Measurements from ENCODE around the gene ZSWIM4. TPM values are rescaled to one million over a fixed set of nuclear protein-coding genes. Genes with fewer than 3 reads are reported as not detected.

Gene ZSWIM4
- total RNA-seq (2022; extraction: Qiagen RNA extraction; ENCODE audit: low read depth): 6.9 to 11.1 TPM (median 10.6 TPM) in 5 replicates

GRCh38 chr19:13794757-13795589 lies at the start of gene ZSWIM4:
Gene ZSWIM4, plus strand, starts transcription at chr19:13795443. Its CDS starts 206 bp downstream, at chr19:13795649.

GRCh38 chr19:13764101-13764807 lies 31.0 kb upstream of the ZSWIM4 start, which contains the start of gene MRI1:
Gene MRI1, plus strand, starts transcription at chr19:13764522. Its CDS starts 67 bp downstream, at chr19:13764589.

GRCh38 chr19:13774217-13775191 lies 20.7 kb upstream of the ZSWIM4 start, which contains the start of gene C19orf53:
Gene C19orf53, plus strand, starts transcription at chr19:13774456. Its CDS starts 22 bp downstream, at chr19:13774478.

GRCh38 chr19:13876834-13877233 lies 81.6 kb downstream of the ZSWIM4 start, which contains the start of gene NANOS3:
Gene NANOS3, plus strand, starts transcription at chr19:13877134. Its CDS starts 115 bp downstream, at chr19:13877249.

Other genes starting within 250 kb of the ZSWIM4 start
- gene MRI1, start 30.9 kb upstream of the ZSWIM4 start, total RNA-seq (2022; extraction: Qiagen RNA extraction; ENCODE audit: low read depth): 9.1 to 17.5 TPM (median 15.4 TPM) in 5 replicates
- gene C19orf53, start 21.0 kb upstream of the ZSWIM4 start, total RNA-seq (2022; extraction: Qiagen RNA extraction; ENCODE audit: low read depth): 145 to 201 TPM (median 198 TPM) in 5 replicates
- 2.8 to 4.3 TPM (median 3.3 TPM) in 5 replicates for gene NANOS3, start 81.7 kb downstream of the ZSWIM4 start, total RNA-seq (2022; extraction: Qiagen RNA extraction; ENCODE audit: low read depth)
- 0.27 to 0.42 TPM (median 0.32 TPM) in 4 of 5 replicates, not detected in the other for gene BRME1, start 110.7 kb downstream of the ZSWIM4 start, total RNA-seq (2022; extraction: Qiagen RNA extraction; ENCODE audit: low read depth)
- gene CC2D1A, start 110.8 kb downstream of the ZSWIM4 start, total RNA-seq (2022; extraction: Qiagen RNA extraction; ENCODE audit: low read depth): 7.5 to 12.5 TPM (median 10.5 TPM) in 5 replicates
- 1.0 to 1.5 TPM (median 1.4 TPM) in 5 replicates for gene PODNL1, start 143.0 kb downstream of the ZSWIM4 start, total RNA-seq (2022; extraction: Qiagen RNA extraction; ENCODE audit: low read depth)
- 18.0 to 22.4 TPM (median 18.5 TPM) in 5 replicates for gene DCAF15, start 157.1 kb downstream of the ZSWIM4 start, total RNA-seq (2022; extraction: Qiagen RNA extraction; ENCODE audit: low read depth)
- gene RFX1, start 210.9 kb downstream of the ZSWIM4 start, total RNA-seq (2022; extraction: Qiagen RNA extraction; ENCODE audit: low read depth): 4.2 to 7.2 TPM (median 5.7 TPM) in 5 replicates
- not detected in 5 replicates for gene RLN3, start 232.7 kb downstream of the ZSWIM4 start, total RNA-seq (2022; extraction: Qiagen RNA extraction; ENCODE audit: low read depth)
- gene IL27RA, start 236.3 kb downstream of the ZSWIM4 start, total RNA-seq (2022; extraction: Qiagen RNA extraction; ENCODE audit: low read depth): 9.0 to 12.6 TPM (median 11.6 TPM) in 5 replicates

Data from A549 treated with DMSO at 1 μM for 4 hours (cell line).